Lower lobe of right lung (tissue), 2 donors: ENCODE measurements around the gene ERG. TPM values are rescaled to one million over a fixed set of nuclear protein-coding genes. Genes with fewer than 3 reads are reported as not detected.

Source experiments
- ATAC-seq, 2 donors: fragments of 200-7000 bp; cut with Tn5 transposase; one replicate each; pipeline ENCODE4 v1.9.1; 2020 to 2022; ENCODE audit warnings: mild to moderate bottlenecking in 2 of 2, moderate library complexity in 2 of 2
- DNase-seq: peaks from one replicate; pipeline ENCODE4 v3.0.0-alpha.2; 2020
- H3K27ac ChIP-seq: fragments of 200-600 bp; one replicate; pipeline ENCODE4 v1.8.0; 2022
- H3K27me3 ChIP-seq: fragments of 200-600 bp; one replicate; pipeline ENCODE4 v1.8.0; 2022; ENCODE audit warnings: low read depth
- H3K36me3 ChIP-seq: fragments of 200-600 bp; one replicate; pipeline ENCODE4 v1.8.0; 2022; ENCODE audit warnings: mild to moderate bottlenecking
- H3K4me1 ChIP-seq: fragments of 200-600 bp; one replicate; pipeline ENCODE4 v1.8.0; 2022
- H3K4me3 ChIP-seq: fragments of 200-600 bp; one replicate; pipeline ENCODE4 v1.8.0; 2022; ENCODE audit warnings: mild to moderate bottlenecking
- H3K9me3 ChIP-seq: fragments of 200-600 bp; one replicate; pipeline ENCODE4 v1.8.0; 2022
- CTCF ChIP-seq: fragments of 200-600 bp; IDR thresholded peaks from one replicate; pipeline ENCODE4 v1.8.0; 2022; ENCODE audit warnings: antibody characterized with exemption, mild to moderate bottlenecking
- intact Hi-C: fragments of 100-400 bp; cut with DNase I; formaldehyde crosslinking; loops from one replicate; pipeline ENCODE4 v1.11.0; 2022
- total RNA-seq: library from RNA; stranded (reverse); fragmentation: NEBNext Ultra II Directional; extraction: Animal tissue kit (Norgen Biotek cat#: 25700); gene quantifications from one replicate; pipeline ENCODE4 v1.2.1, GENCODE V29; 2021
- donor health status: DM: no; HTN: yes; CAD: no; lungs with severe emphysema.

The ERG gene
- total RNA-seq, 1 donor from 2014 or later: 38.0 TPM

DNA sequence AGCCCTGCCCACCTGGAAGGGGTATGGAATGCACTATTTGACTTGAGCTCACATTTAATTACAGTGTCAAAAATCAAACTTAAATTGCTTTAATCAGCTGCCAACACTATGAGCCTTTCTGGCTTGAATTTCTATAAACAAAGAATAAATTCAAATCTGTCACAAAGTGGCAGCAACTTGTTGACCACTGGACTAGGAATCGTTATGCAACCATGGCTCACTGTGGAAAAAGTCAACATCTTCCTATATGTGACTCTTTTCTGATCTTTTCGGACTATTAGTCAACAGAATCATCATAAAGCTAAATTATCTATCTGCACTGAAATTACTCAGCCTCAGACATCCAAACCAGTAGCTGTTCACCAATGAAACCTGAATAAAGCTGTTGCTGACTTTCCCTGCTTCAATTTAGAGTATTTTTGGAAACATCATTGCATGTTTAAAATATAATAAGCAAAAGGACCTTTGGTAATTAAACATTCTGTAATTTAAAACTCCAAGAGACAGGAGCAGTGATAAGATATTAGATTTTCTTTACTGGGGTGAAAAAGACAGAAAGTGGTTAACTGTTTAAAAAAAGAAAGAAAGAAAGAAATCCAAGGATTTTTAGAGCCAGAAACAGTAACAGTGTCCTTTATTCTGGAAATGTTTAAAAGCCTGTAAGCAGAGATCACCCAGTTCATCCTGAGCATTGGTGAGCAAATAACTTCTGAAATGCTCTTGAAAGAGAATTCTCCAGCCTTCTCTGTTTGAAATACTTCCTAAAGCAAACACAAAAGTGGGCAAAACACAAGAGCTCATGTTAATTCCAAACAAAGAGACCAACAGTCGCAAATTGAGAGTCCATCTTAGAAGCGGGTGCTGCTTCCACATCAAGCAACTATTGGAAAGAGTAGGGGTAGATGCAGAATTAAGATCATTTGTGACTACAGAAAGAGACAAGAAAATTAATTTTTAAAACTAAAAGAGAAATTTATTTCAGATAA is 26.2 kb upstream of the ERG start:
- no peak for ATAC-seq
- intact Hi-C loops: no loop called here

GRCh38 chr21:38520511-38520910 is 22.2 kb upstream of the ERG start:
- ATAC-seq: no peak
- Histone ChIP-seq H3K4me3 (no peak overlapping the region), H3K27ac (no peak overlapping the region), H3K4me1 (no peaks in the 10 kb centered on the region), H3K9me3 (no peaks in the 10 kb centered on the region), H3K36me3 (no peaks in the 10 kb centered on the region), H3K27me3 (no peaks in the 10 kb centered on the region)
- TF ChIP-seq CTCF: no peak
- DNase-seq: no peak
- intact Hi-C loops: no loop called here

More for the DNA sequence above, 26.2 kb upstream of the ERG start:
- no peak for TF ChIP-seq CTCF
- Histone ChIP-seq H3K9me3 (no peaks in the 10 kb centered on the region), H3K4me3 (no peak overlapping the region), H3K36me3 (no peaks in the 10 kb centered on the region), H3K4me1 (no peaks in the 10 kb centered on the region), H3K27me3 (peaks cover 4% of the 10 kb centered on the region), H3K27ac (no peak overlapping the region)
- DNase-seq: no peak

GRCh38 chr21:38511662-38512243 is 13.5 kb upstream of the ERG start:
- intact Hi-C loops: no loop called here
- no peak for ATAC-seq

DNA sequence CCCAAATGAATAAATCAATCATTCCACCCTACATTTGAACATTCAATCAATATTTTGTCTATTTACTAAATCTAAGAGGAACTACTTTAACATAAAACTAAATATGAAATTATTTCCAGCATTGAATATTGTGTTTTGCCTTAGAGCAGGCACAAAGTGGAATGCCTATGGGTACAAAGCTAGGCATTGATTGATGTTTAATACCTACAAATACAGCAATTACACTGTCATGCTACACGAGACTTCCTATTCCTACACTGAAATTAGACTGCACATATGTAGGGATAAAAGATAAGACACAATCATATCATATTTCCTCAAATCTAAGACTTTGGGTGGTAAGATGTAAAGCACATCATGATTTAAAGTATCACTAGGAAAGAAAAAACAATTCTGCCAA is 12.9 kb upstream of the ERG start:
- ATAC-seq (no peak), DNase-seq (no peak)
- no peak overlapping the region for H3K4me3 ChIP-seq
- H3K36me3 ChIP-seq: no peaks in the 10 kb centered on the region
- peaks cover 14% of the 10 kb centered on the region for H3K4me1 ChIP-seq
- no peak for TF ChIP-seq CTCF
- intact Hi-C loops: no loop called here
- no peaks in the 10 kb centered on the region for H3K27me3 ChIP-seq
- H3K27ac ChIP-seq: no peak overlapping the region
- no peaks in the 10 kb centered on the region for H3K9me3 ChIP-seq

More at GRCh38 chr21:38511662-38512243, 13.5 kb upstream of the ERG start:
- peaks cover 9% of the 10 kb centered on the region for H3K4me1 ChIP-seq
- no peak for TF ChIP-seq CTCF
- no peak overlapping the region for H3K4me3 ChIP-seq
- H3K36me3 ChIP-seq: no peaks in the 10 kb centered on the region
- no peaks in the 10 kb centered on the region for H3K9me3 ChIP-seq
- no peak for DNase-seq
- H3K27me3 ChIP-seq: no peaks in the 10 kb centered on the region
- H3K27ac ChIP-seq: no peak overlapping the region

- Histone ChIP-seq H3K9me3 (no peaks in the 10 kb centered on the region), H3K27ac (no peak overlapping the region), H3K27me3 (no peaks in the 10 kb centered on the region), H3K36me3 (no peaks in the 10 kb centered on the region), H3K4me1 (peaks cover 15% of the 10 kb centered on the region), H3K4me3 (no peak overlapping the region)
- intact Hi-C loops: no loop called here
- no peak for TF ChIP-seq CTCF
- DNase-seq (no peak), ATAC-seq (no peak)
Measured at GRCh38 chr21:38507374-38507942, 9.2 kb upstream of the ERG start.
